HL-60 (cell line): ENCODE data around the gene RIOK1.

ENCODE experiments used
- GABPA ChIP-seq: IDR thresholded peaks from 2 replicates; pipeline ENCODE4 v1.6.1; 2012; ENCODE audit warnings: low read depth
- POLR2AphosphoS5 ChIP-seq: IDR thresholded peaks from 2 replicates; pipeline ENCODE4 v1.6.1; 2012; ENCODE audit warnings: low read depth
- REST ChIP-seq: IDR thresholded peaks from 2 replicates; pipeline ENCODE4 v1.6.1; 2012; ENCODE audit warnings: low read depth; ENCODE audit not compliant: insufficient replicate concordance
- SPI1 ChIP-seq: IDR thresholded peaks from 2 replicates; pipeline ENCODE4 v1.6.1; 2012; ENCODE audit warnings: low read depth, mild to moderate bottlenecking, borderline replicate concordance
- TF ChIP-seq, protein P1 (sequence below): IDR thresholded peaks from one replicate; pipeline ENCODE4 v1.5.1; 2011; ENCODE audit warnings: low read length, control low read depth, inconsistent platforms; ENCODE audit not compliant: insufficient read depth

GRCh38 chr6:7390226-7390878, 744 bp downstream of the RIOK1 start:
- TF ChIP-seq POLR2AphosphoS5 (no peak), GABPA (no peak), REST (no peak), SPI1 (no peak)
- TF ChIP-seq, protein P1, sequence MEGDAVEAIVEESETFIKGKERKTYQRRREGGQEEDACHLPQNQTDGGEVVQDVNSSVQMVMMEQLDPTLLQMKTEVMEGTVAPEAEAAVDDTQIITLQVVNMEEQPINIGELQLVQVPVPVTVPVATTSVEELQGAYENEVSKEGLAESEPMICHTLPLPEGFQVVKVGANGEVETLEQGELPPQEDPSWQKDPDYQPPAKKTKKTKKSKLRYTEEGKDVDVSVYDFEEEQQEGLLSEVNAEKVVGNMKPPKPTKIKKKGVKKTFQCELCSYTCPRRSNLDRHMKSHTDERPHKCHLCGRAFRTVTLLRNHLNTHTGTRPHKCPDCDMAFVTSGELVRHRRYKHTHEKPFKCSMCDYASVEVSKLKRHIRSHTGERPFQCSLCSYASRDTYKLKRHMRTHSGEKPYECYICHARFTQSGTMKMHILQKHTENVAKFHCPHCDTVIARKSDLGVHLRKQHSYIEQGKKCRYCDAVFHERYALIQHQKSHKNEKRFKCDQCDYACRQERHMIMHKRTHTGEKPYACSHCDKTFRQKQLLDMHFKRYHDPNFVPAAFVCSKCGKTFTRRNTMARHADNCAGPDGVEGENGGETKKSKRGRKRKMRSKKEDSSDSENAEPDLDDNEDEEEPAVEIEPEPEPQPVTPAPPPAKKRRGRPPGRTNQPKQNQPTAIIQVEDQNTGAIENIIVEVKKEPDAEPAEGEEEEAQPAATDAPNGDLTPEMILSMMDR: no peak
